Mononuclear cell (primary cell): ENCODE results near the gene THSD7B. TPM values are rescaled to one million over a fixed set of nuclear protein-coding genes. Genes with fewer than 3 reads are reported as not detected.
"Not testable (repeated sequence)": the region's sequence is repeated elsewhere in the genome, so short reads cannot be mapped to it uniquely, and the experiment has no call there.

Experiments used
- H3K27me3 ChIP-seq: 2 replicates; pipeline ENCODE4 v1.6.0; 2011; ENCODE audit warnings: low read length, control low read depth; ENCODE audit not compliant: insufficient read depth
- H3K4me1 ChIP-seq: 2 replicates; pipeline ENCODE4 v1.5.1; 2011; ENCODE audit warnings: mild to moderate bottlenecking, low read length, control low read depth; ENCODE audit not compliant: insufficient read depth
- H3K4me3 ChIP-seq: 2 replicates; pipeline ENCODE4 v1.5.1; 2011; ENCODE audit warnings: mild to moderate bottlenecking, low read length, moderate library complexity
- H3K9me3 ChIP-seq: 2 replicates; pipeline ENCODE4 v1.5.1; 2011; ENCODE audit warnings: low read depth, mild to moderate bottlenecking, control low read depth, low read length
- total RNA-seq: library from RNA; depleted of rRNA; stranded (reverse); fragments of >200 nt; gene quantifications from one replicate; pipeline ENCODE4 v1.2.3, GENCODE V29; 2012

THSD7B gene
- total RNA-seq, 1 donor, result not detected

- Histone ChIP-seq H3K27me3 (no peaks in the 10 kb centered on the region), H3K9me3 (no peaks in the 10 kb centered on the region), H3K4me1 (no peaks in the 10 kb centered on the region), H3K4me3 (no peak overlapping the region)
Observed at GRCh38 chr2:137500599-137500998, 735.3 kb downstream of the THSD7B start.

GRCh38 chr2:137507237-137507636 is 741.9 kb downstream of the THSD7B start:
- Histone ChIP-seq H3K27me3 (no peaks in the 10 kb centered on the region), H3K4me1 (no peaks in the 10 kb centered on the region), H3K9me3 (peaks cover 4% of the 10 kb centered on the region), H3K4me3 (no peak overlapping the region)

GRCh38 chr2:137508739-137509384 is 743.5 kb downstream of the THSD7B start:
- Histone ChIP-seq H3K27me3 (no peaks in the 10 kb centered on the region), H3K4me1 (no peaks in the 10 kb centered on the region), H3K9me3 (peaks cover 4% of the 10 kb centered on the region), H3K4me3 (no peak overlapping the region)

GRCh38 chr2:137511526-137511925 is 746.2 kb downstream of the THSD7B start:
- Histone ChIP-seq H3K27me3 (no peaks in the 10 kb centered on the region), H3K4me1 (no peaks in the 10 kb centered on the region), H3K9me3 (peaks cover 4% of the 10 kb centered on the region), H3K4me3 (no peak overlapping the region)

- Histone ChIP-seq H3K9me3 (no peaks in the 10 kb centered on the region), H3K4me3 (no peak overlapping the region), H3K4me1 (no peaks in the 10 kb centered on the region), H3K27me3 (no peaks in the 10 kb centered on the region)
Observed at GRCh38 chr2:137521653-137522619, 756.6 kb downstream of the THSD7B start.

GRCh38 chr2:137522620-137523011 is 757.3 kb downstream of the THSD7B start:
- Histone ChIP-seq H3K9me3 (no peaks in the 10 kb centered on the region), H3K4me1 (no peaks in the 10 kb centered on the region), H3K4me3 (no peak overlapping the region), H3K27me3 (no peaks in the 10 kb centered on the region)

- Histone ChIP-seq H3K9me3 (no peaks in the 10 kb centered on the region), H3K4me1 (no peaks in the 10 kb centered on the region), H3K27me3 (no peaks in the 10 kb centered on the region), H3K4me3 (no peak overlapping the region)
Observed at GRCh38 chr2:137523931-137524330, 758.6 kb downstream of the THSD7B start.

- no peaks in the 10 kb centered on the region for H3K4me1 ChIP-seq
- H3K9me3 ChIP-seq, result no peaks in the 10 kb centered on the region
- H3K27me3 ChIP-seq, result no peaks in the 10 kb centered on the region
Observed at GRCh38 chr2:137525132-137525531, 759.8 kb downstream of the THSD7B start.

GRCh38 chr2:137525641-137526190 is 760.4 kb downstream of the THSD7B start:
- Histone ChIP-seq H3K4me1 (no peaks in the 10 kb centered on the region), H3K9me3 (no peaks in the 10 kb centered on the region), H3K4me3 (no peak overlapping the region), H3K27me3 (no peaks in the 10 kb centered on the region)

More at GRCh38 chr2:137525132-137525531, 759.8 kb downstream of the THSD7B start:
- H3K4me3 ChIP-seq, result no peak overlapping the region

GRCh38 chr2:137535897-137536296 is 770.6 kb downstream of the THSD7B start:
- Histone ChIP-seq H3K27me3 (no peaks in the 10 kb centered on the region), H3K9me3 (no peaks in the 10 kb centered on the region), H3K4me3 (no peak overlapping the region), H3K4me1 (no peaks in the 10 kb centered on the region)

- H3K4me3 ChIP-seq, result no peak overlapping the region
- no peaks in the 10 kb centered on the region for H3K27me3 ChIP-seq
- no peaks in the 10 kb centered on the region for H3K9me3 ChIP-seq
- H3K4me1 ChIP-seq, result no peaks in the 10 kb centered on the region
Observed at GRCh38 chr2:137539336-137539735, 774.0 kb downstream of the THSD7B start.

GRCh38 chr2:137547842-137548241 is 782.5 kb downstream of the THSD7B start:
- Histone ChIP-seq H3K27me3 (no peaks in the 10 kb centered on the region), H3K4me1 (no peaks in the 10 kb centered on the region), H3K4me3 (no peak overlapping the region), H3K9me3 (no peaks in the 10 kb centered on the region)

GRCh38 chr2:137566387-137566786 is 801.0 kb downstream of the THSD7B start:
- Histone ChIP-seq H3K4me1 (no peaks in the 10 kb centered on the region), H3K27me3 (no peaks in the 10 kb centered on the region), H3K4me3 (no peak overlapping the region), H3K9me3 (no peaks in the 10 kb centered on the region)

GRCh38 chr2:137570484-137570883 is 805.1 kb downstream of the THSD7B start:
- Histone ChIP-seq H3K27me3 (no peaks in the 10 kb centered on the region), H3K9me3 (no peaks in the 10 kb centered on the region), H3K4me1 (no peaks in the 10 kb centered on the region), H3K4me3 (no peak overlapping the region)

GRCh38 chr2:137587834-137588233 is 822.5 kb downstream of the THSD7B start:
- H3K4me1 ChIP-seq, H3K4me3 ChIP-seq, H3K27me3 ChIP-seq, H3K9me3 ChIP-seq: not testable (repeated sequence)
